HG02623 (cell line): Measurements from ENCODE around the gene SLITRK1.

Experiments used
- ATAC-seq: cut with Tn5 transposase; IDR thresholded peaks from one replicate; pipeline ENCODE4 v1.9.1; 2021; ENCODE audit warnings: moderate library complexity; ENCODE audit not compliant: unreplicated experiment

Gene SLITRK1

DNA sequence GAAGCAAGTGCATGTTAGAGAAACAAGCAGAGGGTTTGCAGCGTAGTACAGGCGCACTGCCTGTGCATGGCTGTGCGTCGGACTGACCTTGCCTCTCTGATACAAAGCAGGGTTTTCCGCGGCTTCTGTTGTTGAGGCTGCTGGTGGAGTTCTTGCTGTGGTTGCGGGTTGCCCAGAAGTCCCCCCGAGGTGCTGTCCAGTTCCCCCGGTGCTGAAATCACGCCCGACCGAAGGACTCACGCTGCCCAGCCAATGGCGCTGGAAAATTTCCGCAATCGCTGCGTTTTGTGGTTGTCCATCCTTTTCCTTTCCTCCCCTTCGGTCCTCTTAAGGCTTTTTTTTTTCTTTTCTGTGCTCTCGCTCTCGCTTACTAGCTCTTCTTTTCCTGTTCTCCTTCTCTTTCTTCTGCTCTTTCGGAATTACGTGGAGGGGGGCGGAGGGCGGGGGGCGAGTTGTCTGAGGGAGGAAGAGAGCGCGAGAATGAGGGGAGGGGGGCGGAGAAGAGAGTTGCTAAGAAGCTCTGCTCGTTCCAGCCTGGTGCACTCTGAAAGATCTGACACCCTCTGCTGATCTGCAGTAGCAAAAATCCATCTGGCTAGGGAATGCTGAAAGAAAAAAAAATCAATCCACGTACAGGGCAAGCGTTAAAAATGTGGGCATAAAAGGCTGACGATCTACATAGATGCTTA, at the start of gene SLITRK1:
SLITRK1 (minus strand) TSS at position 558 of the 689 bp plus-strand sequence. CDS start 967 bp downstream, outside the sequence.
- no peak for ATAC-seq

GRCh38 chr13:83929157-83929556, 46.9 kb upstream of the SLITRK1 start:
- ATAC-seq: no peak

DNA sequence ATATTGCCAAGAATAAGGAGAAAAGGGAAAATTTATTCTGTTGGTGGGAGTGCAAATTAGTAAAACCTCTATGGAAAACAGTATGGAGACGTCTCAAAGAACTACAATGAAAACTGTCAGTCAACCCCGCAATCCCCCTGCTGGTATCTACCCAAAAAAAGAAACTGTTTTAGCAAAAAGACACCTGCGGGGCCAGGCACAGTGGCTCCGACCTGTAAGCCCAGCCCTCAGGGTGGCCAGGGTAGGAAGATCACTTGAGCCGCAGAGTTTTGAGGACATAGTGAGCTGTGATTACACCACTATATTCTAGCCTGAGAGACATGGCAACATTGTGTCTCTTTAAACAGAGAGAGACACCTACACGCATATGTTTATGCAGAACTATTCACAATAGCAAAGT, 37.5 kb upstream of the SLITRK1 start:
- ATAC-seq: no peak

GRCh38 chr13:83914368-83914767, 32.1 kb upstream of the SLITRK1 start:
- no peak for ATAC-seq

DNA sequence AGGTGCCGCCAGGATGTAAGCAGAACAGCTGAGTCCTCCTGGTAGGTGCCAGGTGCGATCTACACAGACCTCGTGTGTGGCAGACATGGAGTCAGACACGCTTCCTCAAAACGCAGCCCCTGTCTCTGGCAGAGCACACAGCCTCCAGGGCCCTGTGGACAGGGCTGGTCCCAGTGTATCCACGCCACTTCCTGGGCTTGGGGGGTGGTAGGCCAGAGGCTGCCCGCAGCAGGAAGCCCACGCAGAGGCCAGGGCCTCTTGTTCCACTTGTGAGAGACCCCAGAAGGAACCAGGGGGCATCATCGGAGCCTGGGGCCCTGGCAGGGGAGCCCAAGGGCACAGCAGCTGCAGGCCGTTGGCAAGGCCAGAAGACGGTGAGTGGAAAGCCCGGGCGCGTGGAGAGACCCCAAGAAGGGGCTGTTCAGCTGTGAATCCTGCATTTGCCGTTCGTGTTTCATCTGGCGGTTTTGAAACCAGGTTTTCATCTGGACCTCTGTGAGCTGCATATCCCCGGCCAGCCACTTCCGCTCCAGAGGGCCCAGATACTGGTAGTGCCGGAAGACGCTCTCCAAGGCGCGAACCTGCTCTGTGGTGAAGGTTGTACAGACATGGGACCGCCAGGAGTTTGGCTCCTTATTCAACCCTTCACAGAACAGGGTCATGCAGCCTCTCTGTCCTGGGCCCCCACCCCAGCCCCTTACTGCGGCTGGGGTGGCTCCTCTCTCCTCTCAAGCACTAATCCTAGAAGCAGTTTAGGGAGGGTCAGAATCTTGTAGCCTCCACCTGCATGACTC, 25.1 kb upstream of the SLITRK1 start:
- no peak for ATAC-seq

DNA sequence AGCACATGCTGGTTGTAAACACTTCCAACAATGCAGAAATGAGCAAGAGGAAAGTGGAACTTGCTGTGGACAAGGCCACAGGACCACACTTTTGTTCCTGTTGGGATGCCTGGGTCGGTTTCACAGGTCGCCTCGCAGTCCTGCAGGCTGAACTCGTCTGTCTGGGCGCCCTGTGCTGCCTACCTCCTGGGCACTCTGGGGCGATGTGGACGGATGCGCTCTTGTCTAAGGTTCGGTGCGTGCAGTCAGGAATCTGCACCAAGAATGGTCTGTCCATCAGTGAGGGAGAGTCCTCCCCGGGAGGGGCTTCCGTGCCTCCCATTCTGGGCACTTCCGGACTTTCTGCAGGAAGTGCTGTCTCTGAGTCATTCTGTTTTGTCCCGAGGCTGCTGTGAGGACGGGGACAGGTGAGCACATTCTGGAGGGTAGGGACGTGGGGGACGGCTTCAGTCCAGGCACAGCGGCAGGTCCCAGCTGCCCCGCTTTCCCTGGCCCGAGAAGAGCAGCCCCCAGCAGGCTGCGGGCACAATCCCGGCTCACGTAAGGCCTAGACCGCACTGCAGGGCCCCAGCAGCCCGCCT, 24.1 kb upstream of the SLITRK1 start:
- ATAC-seq: no peak

DNA sequence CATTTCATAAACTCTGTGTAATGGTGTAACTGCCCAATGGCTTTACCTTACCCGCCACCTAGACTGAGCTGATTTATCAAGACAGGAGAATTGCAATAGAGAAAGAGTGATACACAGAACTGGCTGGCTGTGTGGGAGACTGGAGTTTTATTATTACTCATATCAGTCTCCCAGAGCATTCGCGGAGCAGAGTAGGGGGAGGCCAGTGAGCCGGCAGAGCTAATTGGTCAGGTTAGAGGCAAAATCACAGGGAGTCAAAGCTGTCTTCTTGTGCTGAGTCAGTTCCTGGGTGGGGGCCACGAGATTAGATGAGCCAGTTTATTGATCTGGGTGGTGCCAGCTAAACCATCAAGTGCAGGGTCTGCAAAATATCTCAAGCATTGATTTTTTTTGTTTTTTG, 23.4 kb upstream of the SLITRK1 start:
- ATAC-seq: no peak

- ATAC-seq: no peak
Measured at GRCh38 chr13:83895994-83896580, 13.8 kb upstream of the SLITRK1 start.

GRCh38 chr13:83890358-83890757, 8.1 kb upstream of the SLITRK1 start:
- no peak for ATAC-seq

DNA sequence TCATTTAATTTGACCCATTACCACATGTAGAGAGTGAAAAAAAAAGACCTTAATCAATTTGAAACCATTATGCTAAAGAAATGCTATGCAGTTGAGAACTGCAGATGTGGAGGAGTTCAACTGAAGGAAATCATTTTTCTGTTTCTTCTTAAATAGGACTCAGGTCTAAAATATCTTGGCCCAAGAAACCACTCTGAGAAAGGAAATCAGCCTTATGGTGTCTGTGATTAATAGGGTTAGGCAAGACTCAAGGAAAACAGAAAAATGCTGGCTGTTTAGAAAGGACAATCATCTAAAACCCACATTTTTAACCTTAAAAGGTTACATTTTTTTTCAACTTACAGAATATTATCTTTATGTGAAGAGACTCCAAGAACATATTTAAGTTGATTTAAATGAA, 1.9 kb upstream of the SLITRK1 start:
- no peak for ATAC-seq

DNA sequence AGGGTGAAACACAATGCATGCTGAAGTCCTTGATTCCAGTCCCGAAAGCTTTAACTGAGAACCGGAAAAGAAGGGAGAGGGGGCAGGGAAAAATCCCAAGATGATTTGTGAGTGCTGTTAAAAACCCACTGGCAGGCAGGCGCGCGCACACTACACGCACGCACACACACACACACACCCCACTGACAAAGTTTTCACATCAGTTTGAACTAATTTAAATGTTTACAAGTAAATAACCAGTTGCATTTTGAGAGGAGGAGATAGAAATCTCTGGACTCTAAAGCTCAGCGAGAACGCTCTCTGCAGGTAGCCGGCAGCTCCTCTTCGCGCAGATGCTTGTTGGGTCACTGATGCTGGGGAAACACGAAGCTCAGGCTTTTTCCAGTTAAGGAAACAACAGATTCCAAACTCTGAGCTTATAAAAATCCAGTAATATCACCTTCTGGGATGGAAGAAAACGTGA, 818 bp upstream of the SLITRK1 start:
- no peak for ATAC-seq

GRCh38 chr13:83882606-83882959, 309 bp upstream of the SLITRK1 start:
- ATAC-seq: no peak

DNA sequence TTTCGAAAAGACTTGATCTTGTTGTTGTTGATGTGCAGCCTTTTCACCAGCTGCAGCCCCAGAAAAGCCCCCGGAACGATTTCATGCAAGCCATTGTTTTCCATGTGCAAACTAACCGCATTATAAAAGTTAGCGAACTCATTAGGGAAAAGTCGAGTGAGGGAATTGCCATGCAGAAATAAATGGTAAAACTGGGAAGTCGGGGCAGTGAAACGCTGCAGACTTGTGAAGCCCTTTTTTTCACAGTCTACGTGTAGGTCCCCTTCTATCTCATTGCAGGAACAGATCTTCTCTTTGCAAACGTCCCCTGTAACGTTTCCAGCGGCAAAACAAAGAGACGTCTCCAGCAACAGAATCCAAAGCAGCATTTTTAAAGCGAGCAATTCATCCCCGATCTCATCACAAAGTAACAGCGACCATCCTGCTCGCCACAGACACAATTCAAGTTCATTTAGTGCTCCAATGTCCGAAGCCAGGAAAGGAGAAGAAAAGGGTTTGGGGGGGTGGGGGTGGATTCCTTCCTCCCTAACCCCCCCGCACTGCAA, 1.1 kb downstream of the SLITRK1 start:
- no peak for ATAC-seq

- ATAC-seq: no peak
Measured at GRCh38 chr13:83880275-83881139, 1.8 kb downstream of the SLITRK1 start.

- no peak for ATAC-seq
Measured at GRCh38 chr13:83879431-83880171, 2.7 kb downstream of the SLITRK1 start.

DNA sequence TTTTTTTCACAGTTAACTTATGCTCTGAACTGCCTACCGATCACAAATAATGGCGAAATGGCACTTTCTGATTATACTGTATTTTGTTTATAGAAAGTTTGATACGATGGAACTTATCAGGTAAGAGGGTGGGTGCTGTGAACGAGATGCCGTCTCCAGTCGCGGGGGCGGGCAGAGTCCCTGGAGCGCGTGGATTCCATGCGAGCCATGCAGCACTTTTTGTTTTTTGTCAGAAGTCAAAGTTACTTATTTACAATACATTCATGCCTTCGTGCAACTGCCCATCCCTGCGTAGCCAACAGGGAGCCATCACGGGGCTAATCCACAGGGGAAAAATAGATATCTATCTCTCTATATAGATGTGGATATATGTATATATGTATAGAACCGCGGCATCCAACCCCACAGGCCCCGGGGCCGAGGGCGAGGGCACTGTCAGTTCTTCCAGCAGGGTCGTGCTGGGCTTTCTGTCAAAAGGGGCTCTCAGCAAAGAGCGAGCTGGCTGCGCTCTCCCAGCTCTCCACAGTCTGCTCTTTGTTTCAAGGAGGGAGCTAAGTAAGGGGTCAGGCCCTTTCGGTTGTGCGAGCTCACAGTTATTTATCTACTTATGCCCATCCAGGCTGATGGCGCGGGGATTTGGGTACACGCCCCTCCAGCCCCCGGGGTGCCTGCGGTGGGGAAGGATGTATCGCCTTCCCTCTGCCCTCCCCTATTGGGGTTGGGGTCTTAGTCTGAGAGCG, 3.4 kb downstream of the SLITRK1 start:
- ATAC-seq: no peak

- ATAC-seq: no peak
Measured at GRCh38 chr13:83877651-83878355, 4.5 kb downstream of the SLITRK1 start.

GRCh38 chr13:83876546-83876945, 5.7 kb downstream of the SLITRK1 start:
- ATAC-seq: peak; percentile 95
